HG02973 (cell line): Measurements from ENCODE around the gene PLPPR1.

ENCODE experiments used
- ATAC-seq: cut with Tn5 transposase; IDR thresholded peaks from one replicate; pipeline ENCODE4 v1.9.1; 2021; ENCODE audit warnings: moderate library complexity; ENCODE audit not compliant: unreplicated experiment

PLPPR1 gene

DNA sequence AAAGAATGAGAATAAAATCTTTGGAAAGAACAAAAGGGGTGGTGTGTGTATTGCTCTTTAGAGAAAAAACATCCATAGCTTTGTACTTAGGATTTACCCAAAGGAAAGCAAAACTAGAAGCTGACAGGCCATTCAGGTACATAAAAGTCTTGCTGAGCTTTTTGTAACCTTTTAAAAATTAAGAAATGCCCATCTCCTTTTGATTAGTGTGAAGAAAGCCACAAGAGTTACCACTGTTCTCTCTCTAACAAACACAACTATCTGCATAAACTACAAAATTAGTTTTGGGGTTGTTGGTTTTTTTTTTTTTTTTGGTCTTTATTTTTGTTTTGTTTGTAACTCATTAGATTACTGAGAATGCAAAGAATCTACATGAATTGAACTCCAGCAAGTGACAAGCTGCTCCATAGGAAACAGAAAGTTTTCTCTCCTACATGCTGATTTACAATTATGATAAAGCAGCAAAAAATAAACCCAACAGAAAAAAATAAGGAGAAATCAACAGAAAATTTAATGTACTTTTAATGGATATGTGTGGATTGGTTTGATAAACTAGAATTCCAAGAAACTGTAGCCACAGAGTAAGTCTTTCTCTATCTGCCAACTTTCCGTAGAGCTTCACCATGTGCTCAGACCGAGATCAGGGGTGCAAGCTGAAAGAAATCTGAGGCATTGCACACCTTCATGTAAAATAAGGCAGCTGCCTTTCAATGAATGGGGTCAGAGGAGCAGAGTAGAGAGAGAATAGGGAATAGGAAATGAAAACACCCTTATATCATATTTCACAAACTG, 344.0 kb downstream of the PLPPR1 start:
- no peak for ATAC-seq
